SK-N-MC (cell line): Measurements from ENCODE around the gene ARL6IP4.

Experiments used
- DNase-seq: peaks from one replicate; pipeline ENCODE4 v3.0.0-alpha.2; 2011; ENCODE audit warnings: low read depth, low spot score
- H3K27ac ChIP-seq: fragments of 200-600 bp; sonication (generic); 2 replicates; pipeline ENCODE4 v1.5.1; 2016; ENCODE audit warnings: mixed run types
- H3K36me3 ChIP-seq: fragments of 200-600 bp; sonication (generic); 2 replicates; pipeline ENCODE4 v1.6.1; 2017; ENCODE audit warnings: antibody characterized with exemption, low read length, mixed read lengths; ENCODE audit not compliant: insufficient read depth
- H3K4me3 ChIP-seq: fragments of 200-600 bp; sonication (generic); 2 replicates; pipeline ENCODE4 v1.5.1; 2016
- H3K9ac ChIP-seq: fragments of 200-600 bp; sonication (generic); 2 replicates; pipeline ENCODE4 v1.8.0; 2017; ENCODE audit warnings: mixed run types, mixed read lengths; ENCODE audit not compliant: insufficient read length
- H3K9me3 ChIP-seq: fragments of 200-600 bp; sonication (generic); 2 replicates; pipeline ENCODE4 v1.6.1; 2017; ENCODE audit warnings: low read depth, mild to moderate bottlenecking, antibody characterized with exemption, low read length, moderate library complexity, mixed read lengths
- EZH2 ChIP-seq: fragments of 200-600 bp; sonication (generic); IDR thresholded peaks from one replicate; pipeline ENCODE4 v1.6.1; 2017; ENCODE audit warnings: antibody characterized with exemption
- FOXP2 ChIP-seq: optimal IDR thresholded peaks from 2 replicates; pipeline ENCODE3; 2011; ENCODE audit warnings: mild to moderate bottlenecking, moderate library complexity; ENCODE audit not compliant: insufficient read depth; ENCODE audit errors: extremely low read length, control extremely low read depth
- POLR2AphosphoS5 ChIP-seq: IDR thresholded peaks from 2 replicates; pipeline ENCODE4 v1.6.1; 2012; ENCODE audit warnings: mild to moderate bottlenecking, low read depth, low read length, borderline replicate concordance

Gene ARL6IP4

GRCh38 chr12:122979908-122980182, 636 bp upstream of the ARL6IP4 start:
- no peaks in the 10 kb centered on the region for H3K9me3 ChIP-seq
- H3K27ac ChIP-seq = no peak overlapping the region
- H3K9ac ChIP-seq = peak overlapping the region; percentile 88
- TF ChIP-seq EZH2 = no peak
- TF ChIP-seq FOXP2 = no peak
- TF ChIP-seq POLR2AphosphoS5 = no peak; the same call in none of the 2 replicates
- peaks cover 7% of the 10 kb centered on the region; the same call in 1 of the 2 replicates for H3K36me3 ChIP-seq
- H3K4me3 ChIP-seq = peak overlapping the region; percentile 96
- DNase-seq = no peak

GRCh38 chr12:122981036-122981471, 573 bp downstream of the ARL6IP4 start:
- Histone ChIP-seq H3K9me3 (no peaks in the 10 kb centered on the region), H3K9ac (peak overlapping the region; percentile 88), H3K27ac (peak overlapping the region; percentile 58), H3K4me3 (peak overlapping the region; percentile 96), H3K36me3 (peaks cover 7% of the 10 kb centered on the region; the same call in 1 of the 2 replicates)
- TF ChIP-seq FOXP2 (no peak), EZH2 (no peak), POLR2AphosphoS5 (no peak)
- no peak for DNase-seq

DNA sequence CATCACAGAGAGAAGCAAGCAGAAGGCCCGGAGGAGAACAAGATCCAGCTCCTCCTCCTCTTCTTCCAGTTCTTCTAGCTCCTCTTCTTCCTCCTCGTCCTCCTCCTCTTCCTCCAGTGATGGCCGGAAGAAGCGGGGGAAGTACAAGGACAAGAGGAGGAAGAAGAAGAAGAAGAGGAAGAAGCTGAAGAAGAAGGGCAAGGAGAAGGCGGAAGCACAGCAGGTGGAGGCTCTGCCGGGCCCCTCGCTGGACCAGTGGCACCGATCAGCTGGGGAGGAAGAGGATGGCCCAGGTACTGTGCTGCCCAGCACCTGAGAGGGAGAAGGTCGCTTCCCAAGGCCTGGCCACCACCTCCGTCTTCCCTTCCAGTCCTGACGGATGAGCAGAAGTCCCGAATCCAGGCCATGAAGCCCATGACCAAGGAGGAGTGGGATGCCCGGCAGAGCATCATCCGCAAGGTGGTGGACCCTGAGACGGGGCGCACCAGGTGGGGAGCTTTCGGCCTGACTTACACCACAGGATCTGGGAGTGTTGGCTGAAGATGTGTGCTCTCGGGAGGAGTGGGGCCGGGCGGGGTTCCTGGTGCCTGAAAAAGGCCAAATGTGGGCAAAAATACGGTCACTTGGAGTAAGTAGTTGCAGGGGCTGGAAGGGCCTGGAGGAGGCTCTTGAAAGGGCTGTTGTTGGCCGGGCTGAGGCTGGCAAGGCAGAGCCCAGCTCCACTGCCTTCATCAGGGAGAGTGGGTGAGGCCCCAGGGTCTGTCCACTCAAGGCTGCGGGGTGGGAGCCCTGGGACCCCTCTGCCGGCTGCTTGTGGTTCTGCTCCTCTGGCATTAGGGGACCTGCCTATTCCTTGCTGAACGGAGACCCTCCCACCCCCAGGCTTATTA, 1.4 kb downstream of the ARL6IP4 start:
- TF ChIP-seq EZH2 (no peak), FOXP2 (no peak), POLR2AphosphoS5 (no peak)
- H3K9me3 ChIP-seq = no peaks in the 10 kb centered on the region
- H3K36me3 ChIP-seq = peaks cover 7% of the 10 kb centered on the region; the same call in 1 of the 2 replicates
- H3K4me3 ChIP-seq = peak overlapping the region; percentile 96
- no peak overlapping the region for H3K27ac ChIP-seq
- peak overlapping the region; percentile 88 for H3K9ac ChIP-seq
- DNase-seq = no peak

DNA sequence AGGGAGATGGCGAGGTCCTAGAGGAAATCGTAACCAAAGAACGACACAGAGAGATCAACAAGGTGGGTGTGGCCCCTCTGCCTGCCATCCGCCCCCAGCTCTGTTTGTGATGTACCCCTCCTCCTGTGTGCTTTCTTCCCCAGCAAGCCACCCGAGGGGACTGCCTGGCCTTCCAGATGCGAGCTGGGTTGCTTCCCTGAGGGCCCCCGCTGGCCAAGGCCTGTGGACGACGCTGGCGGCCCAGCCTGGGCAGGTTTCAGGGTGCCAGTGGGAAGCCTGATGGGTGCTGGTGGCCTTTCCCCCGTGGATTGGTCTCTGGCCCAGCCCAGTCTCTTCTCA, 2.0 kb downstream of the ARL6IP4 start:
- Histone ChIP-seq H3K9ac (no peak overlapping the region), H3K36me3 (peaks cover 7% of the 10 kb centered on the region; the same call in 1 of the 2 replicates), H3K27ac (no peak overlapping the region), H3K9me3 (no peaks in the 10 kb centered on the region), H3K4me3 (no peak overlapping the region)
- DNase-seq = no peak
- TF ChIP-seq POLR2AphosphoS5 (no peak), EZH2 (no peak)

DNA sequence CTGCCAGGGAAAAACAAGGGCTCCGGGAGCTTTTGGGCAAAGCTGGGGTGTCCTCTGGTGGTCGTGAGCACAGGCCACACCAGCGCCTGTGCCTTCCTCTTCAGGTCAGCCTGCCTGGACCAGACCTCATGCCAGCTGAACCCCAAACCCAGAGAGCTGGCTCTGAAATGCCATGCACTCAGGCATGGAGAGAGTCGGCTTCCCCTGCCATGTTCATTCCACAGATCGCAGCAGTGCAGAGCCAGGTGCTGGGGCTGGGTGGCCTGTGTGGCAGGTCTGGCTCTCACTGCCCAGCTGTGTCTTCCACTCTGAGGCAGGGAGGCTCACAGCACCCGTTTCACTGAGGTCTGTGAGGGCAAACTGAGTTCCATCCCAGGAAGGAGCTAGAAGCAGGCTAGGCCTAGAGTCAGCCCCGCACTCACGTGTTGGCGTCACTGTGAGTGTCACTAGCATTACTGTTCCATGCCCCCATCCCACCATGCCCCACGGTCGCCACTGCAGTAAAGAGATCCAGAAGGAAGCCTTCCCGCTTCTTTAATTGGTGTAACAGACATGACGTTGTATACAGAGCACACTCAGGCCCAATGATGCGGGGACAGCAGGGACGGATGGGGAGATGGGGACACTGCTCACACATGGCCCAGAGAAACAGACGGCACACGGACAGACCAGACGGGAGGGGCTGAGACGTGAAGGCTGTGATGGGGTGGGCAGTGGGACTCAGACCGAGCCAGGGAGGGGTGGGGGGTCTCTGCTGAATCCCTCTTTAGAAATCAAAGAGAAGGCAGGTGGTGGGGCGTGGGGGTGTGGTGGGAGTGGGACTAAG, 2.7 kb downstream of the ARL6IP4 start:
- Histone ChIP-seq H3K9ac (no peak overlapping the region), H3K27ac (no peak overlapping the region), H3K9me3 (no peaks in the 10 kb centered on the region), H3K36me3 (peaks cover 7% of the 10 kb centered on the region; the same call in 1 of the 2 replicates), H3K4me3 (no peak overlapping the region)
- TF ChIP-seq FOXP2 (no peak), POLR2AphosphoS5 (peak; percentile 13; the same call in 1 of the 2 replicates)
- no peak for DNase-seq

DNA sequence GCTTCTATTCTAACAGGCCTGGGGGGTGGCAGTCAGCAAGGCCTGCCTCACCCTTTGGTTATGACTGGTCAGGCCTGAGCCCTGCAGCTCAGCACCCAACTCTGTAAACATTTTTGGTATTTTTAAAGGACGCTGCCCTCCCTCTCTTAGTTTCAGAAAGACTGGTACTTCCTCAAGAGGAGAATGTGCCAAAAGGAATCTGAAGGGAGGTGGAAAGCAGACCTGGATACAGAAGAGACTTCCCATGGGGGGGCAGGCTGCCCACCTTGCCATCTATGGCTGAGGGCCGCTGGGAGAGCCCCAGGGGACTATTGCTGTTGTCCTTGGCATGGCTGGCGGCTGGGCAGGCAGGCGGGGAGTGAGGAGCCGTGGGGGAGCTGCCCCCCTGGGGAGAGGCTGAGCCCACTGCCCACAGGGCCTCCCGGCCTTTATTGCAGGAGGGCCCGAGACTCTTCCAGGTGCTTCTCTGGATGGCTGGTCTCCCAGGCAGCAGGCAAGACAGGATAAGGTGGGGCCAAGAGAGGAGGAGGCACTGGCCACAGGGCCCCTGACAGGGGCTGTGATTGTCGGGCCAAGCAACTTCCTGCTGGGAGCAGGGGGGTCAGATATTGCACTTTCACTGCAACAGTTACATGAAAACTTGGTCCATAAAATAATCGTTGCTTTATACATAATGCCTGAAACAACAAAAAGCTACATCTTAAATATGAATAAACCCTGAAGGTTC, 3.5 kb downstream of the ARL6IP4 start:
- DNase-seq = no peak

GRCh38 chr12:122984612-122985337, 4.3 kb downstream of the ARL6IP4 start:
- Histone ChIP-seq H3K9me3 (no peaks in the 10 kb centered on the region), H3K9ac (no peak overlapping the region)
- no peak for TF ChIP-seq FOXP2
- TF ChIP-seq EZH2 = no peak
- no peak; the same call in 1 of the 2 replicates for TF ChIP-seq POLR2AphosphoS5

More for the DNA sequence above, 3.5 kb downstream of the ARL6IP4 start:
- H3K36me3 ChIP-seq = peaks cover 7% of the 10 kb centered on the region; the same call in 1 of the 2 replicates
- no peaks in the 10 kb centered on the region for H3K9me3 ChIP-seq
- no peak for TF ChIP-seq POLR2AphosphoS5
- TF ChIP-seq EZH2 = no peak
- no peak for TF ChIP-seq FOXP2
- H3K27ac ChIP-seq = 0 out of 2 replicates have a peak overlapping the region, but pooled peaks have one; percentile 22
- H3K4me3 ChIP-seq = no peak overlapping the region
- no peak overlapping the region for H3K9ac ChIP-seq

More at GRCh38 chr12:122984612-122985337, 4.3 kb downstream of the ARL6IP4 start:
- peaks cover 7% of the 10 kb centered on the region; the same call in 1 of the 2 replicates for H3K36me3 ChIP-seq
- 0 out of 2 replicates have a peak overlapping the region, but pooled peaks have one; percentile 22 for H3K27ac ChIP-seq
- no peak overlapping the region for H3K4me3 ChIP-seq
- no peak for DNase-seq
